ENCODE data around the gene NF1.

GRCh38 chr17:31226373-31226772, 131.6 kb downstream of the NF1 start:
- TF ChIP-seq, protein P1, sequence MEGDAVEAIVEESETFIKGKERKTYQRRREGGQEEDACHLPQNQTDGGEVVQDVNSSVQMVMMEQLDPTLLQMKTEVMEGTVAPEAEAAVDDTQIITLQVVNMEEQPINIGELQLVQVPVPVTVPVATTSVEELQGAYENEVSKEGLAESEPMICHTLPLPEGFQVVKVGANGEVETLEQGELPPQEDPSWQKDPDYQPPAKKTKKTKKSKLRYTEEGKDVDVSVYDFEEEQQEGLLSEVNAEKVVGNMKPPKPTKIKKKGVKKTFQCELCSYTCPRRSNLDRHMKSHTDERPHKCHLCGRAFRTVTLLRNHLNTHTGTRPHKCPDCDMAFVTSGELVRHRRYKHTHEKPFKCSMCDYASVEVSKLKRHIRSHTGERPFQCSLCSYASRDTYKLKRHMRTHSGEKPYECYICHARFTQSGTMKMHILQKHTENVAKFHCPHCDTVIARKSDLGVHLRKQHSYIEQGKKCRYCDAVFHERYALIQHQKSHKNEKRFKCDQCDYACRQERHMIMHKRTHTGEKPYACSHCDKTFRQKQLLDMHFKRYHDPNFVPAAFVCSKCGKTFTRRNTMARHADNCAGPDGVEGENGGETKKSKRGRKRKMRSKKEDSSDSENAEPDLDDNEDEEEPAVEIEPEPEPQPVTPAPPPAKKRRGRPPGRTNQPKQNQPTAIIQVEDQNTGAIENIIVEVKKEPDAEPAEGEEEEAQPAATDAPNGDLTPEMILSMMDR (IDR thresholded peaks at IDR 0.05), result no peak
- TF ChIP-seq POLR2A (IDR thresholded peaks at IDR 0.05), result no peak
- TF ChIP-seq EP300 (IDR thresholded peaks at IDR 0.05), result no peak
- no peak for TF ChIP-seq POLR2AphosphoS5 (IDR thresholded peaks at IDR 0.05)

All from sigmoid colon (tissue), 4 donors.